ENCODE measurements around the gene ADK. TPM values are rescaled to one million over a fixed set of nuclear protein-coding genes. Genes with fewer than 3 reads are reported as not detected.

Gene ADK
- total RNA-seq, 1 donor from 2014 or later = 28.5 TPM

DNA sequence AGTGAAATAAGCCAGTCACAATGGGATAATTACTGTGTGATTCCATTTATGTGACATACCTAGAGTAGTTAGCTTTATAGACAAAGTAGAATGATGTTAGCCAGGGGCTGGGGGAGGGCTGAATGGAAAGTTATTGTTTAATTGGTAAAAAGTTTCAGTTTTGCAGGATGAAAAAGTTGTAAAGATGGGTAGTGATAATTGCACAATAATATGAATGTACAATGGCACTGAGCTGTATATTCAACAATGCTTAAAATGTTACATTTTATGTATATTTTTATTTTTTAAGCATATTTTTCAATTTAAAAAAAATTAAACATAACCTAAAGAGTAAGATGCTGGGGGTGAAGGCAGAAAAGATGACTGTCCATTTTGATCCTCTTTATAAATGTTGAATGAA, 459.3 kb downstream of the ADK start:
- H3K9me3 Mint-ChIP-seq = peaks cover 5% of the 10 kb centered on the region

DNA sequence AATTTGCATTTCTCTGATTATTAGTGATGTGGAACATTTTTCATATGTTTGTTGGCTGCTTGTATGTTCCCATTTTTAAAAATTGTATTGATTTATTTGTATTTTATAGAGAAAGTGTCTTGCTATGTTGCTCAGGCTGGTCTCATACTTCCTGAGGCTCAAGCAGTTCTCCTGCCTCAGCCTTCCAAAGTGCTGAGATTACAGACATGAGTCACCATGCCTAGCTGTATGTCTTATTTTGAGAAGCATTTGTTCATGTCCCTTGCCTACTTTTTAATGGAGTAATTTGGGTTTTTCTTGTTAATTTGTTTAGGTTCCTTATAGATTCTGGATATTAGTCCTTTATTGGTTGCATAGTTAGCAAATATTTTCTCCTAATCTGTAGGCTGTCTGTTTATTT, 461.2 kb downstream of the ADK start:
- H3K9me3 Mint-ChIP-seq = peaks cover 5% of the 10 kb centered on the region
- TF ChIP-seq, protein P1, sequence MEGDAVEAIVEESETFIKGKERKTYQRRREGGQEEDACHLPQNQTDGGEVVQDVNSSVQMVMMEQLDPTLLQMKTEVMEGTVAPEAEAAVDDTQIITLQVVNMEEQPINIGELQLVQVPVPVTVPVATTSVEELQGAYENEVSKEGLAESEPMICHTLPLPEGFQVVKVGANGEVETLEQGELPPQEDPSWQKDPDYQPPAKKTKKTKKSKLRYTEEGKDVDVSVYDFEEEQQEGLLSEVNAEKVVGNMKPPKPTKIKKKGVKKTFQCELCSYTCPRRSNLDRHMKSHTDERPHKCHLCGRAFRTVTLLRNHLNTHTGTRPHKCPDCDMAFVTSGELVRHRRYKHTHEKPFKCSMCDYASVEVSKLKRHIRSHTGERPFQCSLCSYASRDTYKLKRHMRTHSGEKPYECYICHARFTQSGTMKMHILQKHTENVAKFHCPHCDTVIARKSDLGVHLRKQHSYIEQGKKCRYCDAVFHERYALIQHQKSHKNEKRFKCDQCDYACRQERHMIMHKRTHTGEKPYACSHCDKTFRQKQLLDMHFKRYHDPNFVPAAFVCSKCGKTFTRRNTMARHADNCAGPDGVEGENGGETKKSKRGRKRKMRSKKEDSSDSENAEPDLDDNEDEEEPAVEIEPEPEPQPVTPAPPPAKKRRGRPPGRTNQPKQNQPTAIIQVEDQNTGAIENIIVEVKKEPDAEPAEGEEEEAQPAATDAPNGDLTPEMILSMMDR (conservative IDR thresholded peaks at IDR 0.05) = no peak
- H3K36me3 Mint-ChIP-seq = no peaks in the 10 kb centered on the region
- no peaks in the 10 kb centered on the region for H3K27me3 Mint-ChIP-seq
- H3K4me3 Mint-ChIP-seq = no peak overlapping the region
- H3K27ac Mint-ChIP-seq = no peak overlapping the region
- no peaks in the 10 kb centered on the region for H3K4me1 Mint-ChIP-seq (ENCODE audit: unreplicated experiment)
- no peak for DNase-seq (ENCODE audit: extremely low spot score, unreplicated experiment)

More for the DNA sequence above, 459.3 kb downstream of the ADK start:
- Mint-ChIP-seq H3K27ac (no peak overlapping the region), H3K27me3 (no peaks in the 10 kb centered on the region), H3K4me3 (no peak overlapping the region), H3K36me3 (no peaks in the 10 kb centered on the region), H3K4me1 (ENCODE audit: unreplicated experiment) (no peaks in the 10 kb centered on the region)
- TF ChIP-seq, protein P1 (conservative IDR thresholded peaks at IDR 0.05) = no peak
- no peak for DNase-seq (ENCODE audit: extremely low spot score, unreplicated experiment)

DNA sequence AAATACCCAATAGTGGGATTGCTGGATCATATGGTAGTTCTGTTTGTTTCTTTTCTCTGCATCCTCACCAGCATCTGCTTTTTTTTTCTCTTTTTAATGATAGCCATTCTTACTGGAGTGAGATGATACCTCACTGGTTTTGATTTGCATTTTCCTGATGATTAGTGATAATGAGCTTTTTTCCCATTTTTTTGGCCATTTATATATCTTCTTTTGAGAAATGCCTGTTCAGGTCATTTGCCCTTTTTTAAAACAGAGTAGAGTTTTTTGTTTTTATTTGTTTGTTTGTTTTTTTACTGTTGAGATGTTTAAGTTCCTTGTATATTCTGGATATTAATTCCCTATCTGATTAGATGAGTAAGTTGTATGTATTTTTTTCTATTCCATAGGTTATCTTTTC, 469.6 kb downstream of the ADK start:
- Mint-ChIP-seq H3K4me1 (ENCODE audit: unreplicated experiment) (no peaks in the 10 kb centered on the region), H3K27me3 (no peaks in the 10 kb centered on the region), H3K27ac (no peak overlapping the region), H3K4me3 (no peak overlapping the region), H3K9me3 (peaks cover 10% of the 10 kb centered on the region), H3K36me3 (peaks cover 15% of the 10 kb centered on the region)
- TF ChIP-seq, protein P1 (conservative IDR thresholded peaks at IDR 0.05) = no peak
- no peak for DNase-seq (ENCODE audit: extremely low spot score, unreplicated experiment)

DNA sequence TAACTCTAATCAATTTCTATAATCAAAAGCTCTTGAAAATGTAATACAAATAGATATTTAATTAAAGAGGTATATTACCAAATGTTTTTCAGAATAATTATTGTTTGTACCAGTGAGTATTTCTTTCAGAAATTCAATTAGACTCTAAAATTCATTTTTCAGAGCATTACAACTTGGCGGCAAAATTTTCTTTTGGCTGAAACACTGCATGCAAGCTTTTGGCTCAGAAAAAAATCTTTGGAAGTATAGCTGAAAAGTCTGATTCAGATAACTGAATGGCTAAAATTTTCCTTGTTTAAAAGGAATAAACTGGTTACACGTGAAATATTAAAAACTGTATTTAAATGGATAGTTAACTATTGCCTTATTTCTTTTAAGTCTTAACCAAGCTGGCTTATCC, 472.8 kb downstream of the ADK start:
- Mint-ChIP-seq H3K36me3 (peaks cover 15% of the 10 kb centered on the region), H3K27ac (no peak overlapping the region), H3K9me3 (peaks cover 10% of the 10 kb centered on the region), H3K4me3 (no peak overlapping the region), H3K4me1 (ENCODE audit: unreplicated experiment) (no peaks in the 10 kb centered on the region), H3K27me3 (no peaks in the 10 kb centered on the region)
- TF ChIP-seq, protein P1 (conservative IDR thresholded peaks at IDR 0.05) = no peak
- no peak for DNase-seq (ENCODE audit: extremely low spot score, unreplicated experiment)

DNA sequence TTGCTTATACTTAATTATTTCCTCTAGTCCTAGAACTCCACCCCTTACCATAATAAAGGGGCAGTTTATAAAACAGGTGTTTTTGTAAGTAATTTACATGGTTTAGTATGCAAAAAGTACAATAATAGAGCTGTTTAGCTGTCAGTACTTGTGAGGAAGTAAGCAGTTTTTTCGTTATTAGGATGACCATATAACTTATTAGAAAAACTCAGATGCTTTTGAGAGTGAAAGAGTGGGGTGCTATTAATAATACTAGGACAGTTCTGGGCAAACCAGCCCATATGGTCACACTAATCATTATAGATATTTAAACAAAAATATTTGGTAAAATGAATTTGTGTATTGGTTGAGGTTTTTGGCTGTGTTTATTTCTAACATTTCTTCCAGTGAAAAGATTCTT, 473.5 kb downstream of the ADK start:
- Mint-ChIP-seq H3K9me3 (peaks cover 10% of the 10 kb centered on the region), H3K36me3 (peaks cover 15% of the 10 kb centered on the region), H3K4me3 (no peak overlapping the region), H3K27me3 (no peaks in the 10 kb centered on the region), H3K27ac (no peak overlapping the region), H3K4me1 (ENCODE audit: unreplicated experiment) (no peaks in the 10 kb centered on the region)
- TF ChIP-seq, protein P1 (conservative IDR thresholded peaks at IDR 0.05) = no peak
- DNase-seq (ENCODE audit: extremely low spot score, unreplicated experiment) = no peak

DNA sequence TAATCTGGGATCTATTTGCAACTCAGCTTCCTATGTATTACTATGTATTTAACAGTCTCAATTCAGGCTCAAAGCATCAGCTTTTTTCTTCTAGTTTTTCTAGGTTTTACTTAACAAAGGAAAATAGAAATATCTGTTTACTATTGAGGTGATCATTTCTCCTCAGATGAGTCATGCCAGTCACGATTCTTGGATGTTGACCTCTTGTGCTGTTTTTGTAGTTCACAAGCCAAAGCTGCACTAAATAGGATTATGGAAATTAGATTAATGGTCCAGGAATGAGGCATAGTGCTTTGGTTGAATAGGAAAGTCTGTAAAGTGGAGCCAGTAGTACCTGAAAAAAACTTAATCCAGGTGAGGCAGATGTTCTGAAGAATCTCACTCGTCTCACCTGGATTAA, 477.1 kb downstream of the ADK start:
- no peaks in the 10 kb centered on the region for H3K9me3 Mint-ChIP-seq
- H3K27me3 Mint-ChIP-seq = no peaks in the 10 kb centered on the region
- peaks cover 3% of the 10 kb centered on the region for H3K36me3 Mint-ChIP-seq
- DNase-seq (ENCODE audit: extremely low spot score, unreplicated experiment) = no peak
- no peak overlapping the region for H3K27ac Mint-ChIP-seq
- H3K4me1 Mint-ChIP-seq (ENCODE audit: unreplicated experiment) = no peaks in the 10 kb centered on the region
- TF ChIP-seq, protein P1 (conservative IDR thresholded peaks at IDR 0.05) = no peak
- no peak overlapping the region for H3K4me3 Mint-ChIP-seq
